ENCODE measurements around the gene PIM2.

Gene PIM2

GRCh38 chrX:48864210-48864609 lies 54.6 kb downstream of the PIM2 start:
- DNase-seq (ENCODE audit: low read depth), result no peak

All from activated T-cell treated with anti-CD3 and anti-CD28 coated beads for 1 hour (primary cell).